ENCODE measurements around the gene MKLN1.

Gene MKLN1

GRCh38 chr7:131322061-131322460, 5.6 kb upstream of the MKLN1 start:
- Histone ChIP-seq H3K4me3 (IDR thresholded peaks at IDR 0.05; ENCODE audit: insufficient read depth, low read depth, low read length) (no peak overlapping the region), H3K4me1 (ENCODE audit: low read depth, poor library complexity, severe bottlenecking) (peaks cover 6% of the 10 kb centered on the region), H3K36me3 (ENCODE audit: insufficient read depth) (no peaks in the 10 kb centered on the region), H3K9ac (no peak overlapping the region), H3K27ac (no peak overlapping the region), H4K20me1 (ENCODE audit: insufficient read depth) (no peaks in the 10 kb centered on the region), H3K27me3 (ENCODE audit: insufficient read depth, low read depth) (no peaks in the 10 kb centered on the region), H2AFZ (ENCODE audit: low read depth) (no peak overlapping the region), H3K79me2 (ENCODE audit: insufficient read depth, low read depth) (no peaks in the 10 kb centered on the region), H3K4me2 (no peak overlapping the region)
- no peak for TF ChIP-seq CTCF (conservative IDR thresholded peaks at IDR 0.05; ENCODE audit: low read depth, low read length)

GRCh38 chr7:131322861-131323260, 4.8 kb upstream of the MKLN1 start:
- Histone ChIP-seq H4K20me1 (ENCODE audit: insufficient read depth) (no peaks in the 10 kb centered on the region), H3K9ac (no peak overlapping the region), H3K4me1 (ENCODE audit: low read depth, poor library complexity, severe bottlenecking) (peaks cover 7% of the 10 kb centered on the region), H3K27ac (no peak overlapping the region), H2AFZ (ENCODE audit: low read depth) (no peak overlapping the region), H3K27me3 (ENCODE audit: insufficient read depth, low read depth) (no peaks in the 10 kb centered on the region), H3K4me2 (no peak overlapping the region), H3K79me2 (ENCODE audit: insufficient read depth, low read depth) (peaks cover 2% of the 10 kb centered on the region; the same call in 1 of the 2 replicates), H3K4me3 (IDR thresholded peaks at IDR 0.05; ENCODE audit: insufficient read depth, low read depth, low read length) (no peak overlapping the region), H3K36me3 (ENCODE audit: insufficient read depth) (no peaks in the 10 kb centered on the region)
- no peak for TF ChIP-seq CTCF (conservative IDR thresholded peaks at IDR 0.05; ENCODE audit: low read depth, low read length)

GRCh38 chr7:131325179-131325840, 2.4 kb upstream of the MKLN1 start:
- TF ChIP-seq CTCF (conservative IDR thresholded peaks at IDR 0.05; ENCODE audit: low read depth, low read length) = no peak
- Histone ChIP-seq H4K20me1 (ENCODE audit: insufficient read depth) (no peaks in the 10 kb centered on the region), H3K4me2 (no peak overlapping the region)

GRCh38 chr7:131326576-131326975, 1.1 kb upstream of the MKLN1 start:
- no peaks in the 10 kb centered on the region for H3K36me3 ChIP-seq (ENCODE audit: insufficient read depth)
- peaks cover 29% of the 10 kb centered on the region for H3K4me1 ChIP-seq (ENCODE audit: low read depth, poor library complexity, severe bottlenecking)
- peak overlapping the region; percentile 97; the same call in 1 of the 2 replicates for H3K4me2 ChIP-seq
- H3K79me2 ChIP-seq (ENCODE audit: insufficient read depth, low read depth) = peaks cover 39% of the 10 kb centered on the region
- H3K4me3 ChIP-seq (IDR thresholded peaks at IDR 0.05; ENCODE audit: insufficient read depth, low read depth, low read length) = no peak overlapping the region
- no peak for TF ChIP-seq CTCF (conservative IDR thresholded peaks at IDR 0.05; ENCODE audit: low read depth, low read length)
- H3K27ac ChIP-seq = no peak overlapping the region
- H4K20me1 ChIP-seq (ENCODE audit: insufficient read depth) = no peaks in the 10 kb centered on the region
- H3K9ac ChIP-seq = no peak overlapping the region
- H3K27me3 ChIP-seq (ENCODE audit: insufficient read depth, low read depth) = no peaks in the 10 kb centered on the region
- H2AFZ ChIP-seq (ENCODE audit: low read depth) = peak overlapping the region; percentile 94; the same call in 1 of the 2 replicates

More at GRCh38 chr7:131325179-131325840, 2.4 kb upstream of the MKLN1 start:
- no peak overlapping the region for H3K9ac ChIP-seq
- no peak overlapping the region for H2AFZ ChIP-seq (ENCODE audit: low read depth)
- H3K27ac ChIP-seq = no peak overlapping the region
- H3K4me3 ChIP-seq (IDR thresholded peaks at IDR 0.05; ENCODE audit: insufficient read depth, low read depth, low read length) = no peak overlapping the region
- H3K36me3 ChIP-seq (ENCODE audit: insufficient read depth) = no peaks in the 10 kb centered on the region
- peaks cover 24% of the 10 kb centered on the region for H3K4me1 ChIP-seq (ENCODE audit: low read depth, poor library complexity, severe bottlenecking)
- peaks cover 26% of the 10 kb centered on the region for H3K79me2 ChIP-seq (ENCODE audit: insufficient read depth, low read depth)
- H3K27me3 ChIP-seq (ENCODE audit: insufficient read depth, low read depth) = no peaks in the 10 kb centered on the region
